Peyer's patch (tissue), 4 donors: Measurements from ENCODE around the gene DDX39B.

Experiments
- CTCF ChIP-seq, 6 experiments: fragments of 450-650 bp in 4 of 6; fragments of 200-600 bp in 2 of 6; sonication (generic) in 1 of 6; IDR thresholded peaks; one replicate each; pipeline ENCODE4 v1.5.1; 2017 to 2019; ENCODE audit warnings: antibody characterized with exemption in 6 of 6, mild to moderate bottlenecking in 3 of 6, moderate library complexity in 1 of 6
- POLR2A ChIP-seq, 2 donors: fragments of 450-650 bp; IDR thresholded peaks; one replicate each; pipeline ENCODE4 v1.5.1; 2017; ENCODE audit warnings: antibody characterized with exemption in 2 of 2, mild to moderate bottlenecking in 2 of 2, moderate library complexity in 2 of 2

GRCh38 chr6:31483392-31483791 is 58.4 kb downstream of the DDX39B start:
- no peak for TF ChIP-seq CTCF (IDR thresholded peaks at IDR 0.05)
- no peak for TF ChIP-seq POLR2A (IDR thresholded peaks at IDR 0.05)
